Body of pancreas (tissue), 4 donors: ENCODE measurements around the gene HSF2BP. TPM values are rescaled to one million over a fixed set of nuclear protein-coding genes. Genes with fewer than 3 reads are reported as not detected.
"Not testable (repeated sequence)": the region's sequence is repeated elsewhere in the genome, so short reads cannot be mapped to it uniquely, and the experiment has no call there.

Experiments
- ATAC-seq: fragments of 150-250 bp; one replicate; pipeline ENCODE4 v1.9.1; 2016
- DNase-seq, 4 donors: peaks; one replicate each; pipeline ENCODE4 v3.0.0-alpha.2; 2019
- H3K27ac ChIP-seq, 4 donors: fragments of 200-600 bp; sonication (generic); 1 replicate in 3 of 4; 2 replicates in 1 of 4; pipeline versions ENCODE4 v1.5.1 to v1.6.1; 2016 to 2019; ENCODE audit warnings: mild to moderate bottlenecking in 1 of 4, mixed read lengths in 1 of 4, moderate library complexity in 1 of 4
- H3K27me3 ChIP-seq, 2 donors: fragments of 200-600 bp; sonication (generic); one replicate each; pipeline ENCODE4 v1.6.0; 2016; ENCODE audit warnings: mild to moderate bottlenecking in 1 of 2
- H3K36me3 ChIP-seq, 2 donors: fragments of 200-600 bp; sonication (generic); replicated peaks in 1 of 2; 2 replicates each; pipeline ENCODE4 v1.5.1; 2016; ENCODE audit warnings: low read depth in 2 of 2; ENCODE audit not compliant: insufficient read depth in 1 of 2
- H3K4me1 ChIP-seq: fragments of 200-600 bp; sonication (generic); one replicate; pipeline ENCODE4 v1.6.0; 2016
- H3K4me3 ChIP-seq, 2 donors: fragments of 200-600 bp; sonication (generic); 1 replicate in 1 of 2; 2 replicates in 1 of 2; pipeline ENCODE4 v1.5.1; 2016 to 2019
- H3K9me3 ChIP-seq, 3 donors: fragments of 200-600 bp; sonication (generic); 1 replicate in 2 of 3; 2 replicates in 1 of 3; pipeline ENCODE4 v1.5.1; 2016
- POLR2A ChIP-seq, 3 donors: fragments of 450-650 bp; IDR thresholded peaks; one replicate each; pipeline ENCODE4 v1.6.1; 2016; ENCODE audit warnings: antibody characterized with exemption in 3 of 3, mild to moderate bottlenecking in 2 of 3
- WGBS, 2 donors: methylation state at CpG; one replicate each; pipeline ENCODE4 v1.1.5; 2017; 5-methylcytosine and 5-hydroxymethylcytosine counted together
- intact Hi-C: fragments of 100-400 bp; cut with DNase I; formaldehyde crosslinking; loops from one replicate; pipeline ENCODE4 v1.15.1; 2023
- total RNA-seq, 2 donors: library from RNA; depleted of rRNA; stranded (reverse); fragments of >200 nt; gene quantifications; one replicate each; pipeline ENCODE4 v1.1.0, GENCODE V29; 2016
- TF ChIP-seq, protein P1 (sequence below), 7 experiments: fragments of 450-650 bp in 4 of 7; fragments of 200-600 bp in 3 of 7; sonication (generic) in 3 of 7; IDR thresholded peaks; one replicate each; pipeline ENCODE4 v1.5.1; 2016 to 2019; ENCODE audit warnings: antibody characterized with exemption in 7 of 7

Gene HSF2BP
- total RNA-seq, 2 donors from 2014 or later, result 3.1 to 4.3 TPM

DNA sequence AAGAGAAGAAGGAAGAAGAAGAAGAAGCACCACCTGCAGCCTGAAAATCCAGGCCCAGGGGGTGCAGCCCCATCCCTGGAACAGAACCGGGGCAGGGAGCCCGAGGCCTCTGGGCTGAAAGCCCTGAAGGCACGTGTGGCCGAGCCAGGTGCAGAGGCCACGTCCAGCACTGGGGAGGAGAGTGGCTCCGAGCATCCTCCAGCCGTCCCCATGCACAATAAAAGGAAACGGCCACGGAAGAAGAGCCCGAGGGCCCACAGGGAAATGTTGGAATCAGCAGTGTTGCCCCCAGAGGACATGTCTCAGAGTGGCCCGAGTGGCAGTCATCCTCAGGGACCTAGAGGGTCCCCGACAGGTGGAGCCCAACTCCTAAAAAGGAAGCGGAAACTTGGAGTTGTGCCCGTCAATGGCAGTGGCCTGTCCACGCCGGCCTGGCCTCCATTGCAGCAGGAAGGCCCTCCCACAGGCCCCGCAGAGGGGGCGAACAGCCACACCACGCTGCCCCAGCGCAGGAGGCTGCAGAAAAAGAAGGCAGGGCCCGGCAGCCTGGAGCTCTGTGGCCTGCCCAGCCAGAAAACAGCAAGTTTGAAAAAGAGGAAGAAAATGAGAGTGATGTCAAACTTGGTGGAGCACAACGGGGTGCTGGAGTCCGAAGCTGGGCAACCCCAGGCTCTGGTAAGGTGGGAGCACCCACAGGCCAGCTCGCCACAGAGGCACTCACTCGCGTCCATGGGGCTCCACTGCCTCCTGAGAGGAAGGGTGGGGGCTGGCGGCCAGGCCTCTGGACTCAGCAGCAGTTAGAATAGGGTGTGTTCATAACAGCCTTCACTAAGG lies 28.5 kb upstream of the HSF2BP start:
- DNase-seq, result no peak
- no peak for TF ChIP-seq POLR2A (IDR thresholded peaks at IDR 0.05)
- TF ChIP-seq, protein P1, sequence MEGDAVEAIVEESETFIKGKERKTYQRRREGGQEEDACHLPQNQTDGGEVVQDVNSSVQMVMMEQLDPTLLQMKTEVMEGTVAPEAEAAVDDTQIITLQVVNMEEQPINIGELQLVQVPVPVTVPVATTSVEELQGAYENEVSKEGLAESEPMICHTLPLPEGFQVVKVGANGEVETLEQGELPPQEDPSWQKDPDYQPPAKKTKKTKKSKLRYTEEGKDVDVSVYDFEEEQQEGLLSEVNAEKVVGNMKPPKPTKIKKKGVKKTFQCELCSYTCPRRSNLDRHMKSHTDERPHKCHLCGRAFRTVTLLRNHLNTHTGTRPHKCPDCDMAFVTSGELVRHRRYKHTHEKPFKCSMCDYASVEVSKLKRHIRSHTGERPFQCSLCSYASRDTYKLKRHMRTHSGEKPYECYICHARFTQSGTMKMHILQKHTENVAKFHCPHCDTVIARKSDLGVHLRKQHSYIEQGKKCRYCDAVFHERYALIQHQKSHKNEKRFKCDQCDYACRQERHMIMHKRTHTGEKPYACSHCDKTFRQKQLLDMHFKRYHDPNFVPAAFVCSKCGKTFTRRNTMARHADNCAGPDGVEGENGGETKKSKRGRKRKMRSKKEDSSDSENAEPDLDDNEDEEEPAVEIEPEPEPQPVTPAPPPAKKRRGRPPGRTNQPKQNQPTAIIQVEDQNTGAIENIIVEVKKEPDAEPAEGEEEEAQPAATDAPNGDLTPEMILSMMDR (IDR thresholded peaks at IDR 0.05), result no peak
- Histone ChIP-seq H3K9me3 (no peaks in the 10 kb centered on the region), H3K27ac (no peak overlapping the region), H3K27me3 (no peaks in the 10 kb centered on the region), H3K36me3 (peaks cover 0 to 45% of the 10 kb centered on the region in 2 donors), H3K4me1 (no peaks in the 10 kb centered on the region), H3K4me3 (no peak overlapping the region)
- intact Hi-C loops, result no loop called here
- no peak for ATAC-seq
- 79 to 92% methylated on average over 26 to 27 of the region's 27 CpGs for WGBS, 2 donors

DNA sequence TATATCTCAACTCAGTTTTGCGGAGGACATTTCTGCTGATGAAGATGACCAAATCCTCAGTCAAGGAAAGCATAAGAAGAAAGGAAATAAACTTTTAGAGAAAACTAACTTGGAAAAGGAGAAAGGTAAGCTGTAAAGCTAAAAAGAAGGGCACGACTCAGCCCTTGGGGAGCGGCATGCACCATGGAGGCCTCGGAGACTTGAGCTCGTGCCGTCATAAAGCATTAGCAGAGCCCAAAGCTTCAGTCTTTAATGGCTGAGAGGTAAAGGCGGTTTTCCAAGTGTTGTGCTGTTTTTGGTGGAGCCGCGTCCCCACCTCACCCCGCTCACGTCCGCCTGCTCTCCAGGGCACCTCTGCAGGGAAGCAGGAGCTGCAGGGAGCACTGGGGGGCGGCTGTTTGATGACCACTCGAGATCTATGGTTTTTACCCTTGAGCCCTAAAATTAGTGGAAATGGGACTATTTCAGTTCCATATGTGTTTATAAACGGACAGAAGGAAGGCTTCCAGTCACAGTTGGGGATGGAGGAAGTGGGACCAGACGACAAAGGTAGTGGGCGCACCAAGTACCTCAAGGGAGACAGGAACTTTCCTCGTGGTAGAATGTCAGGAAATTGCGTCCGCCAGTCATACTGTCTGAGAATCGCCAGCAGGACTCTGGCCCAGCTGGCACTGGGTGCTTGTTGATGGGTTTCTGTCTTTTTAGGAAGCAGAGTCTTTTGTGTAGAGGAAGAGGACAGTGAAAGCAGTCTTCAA lies 27.7 kb upstream of the HSF2BP start:
- ATAC-seq, result no peak
- DNase-seq, result no peak
- Histone ChIP-seq H3K4me1 (no peaks in the 10 kb centered on the region), H3K4me3 (no peak overlapping the region), H3K27ac (no peak overlapping the region), H3K9me3 (no peaks in the 10 kb centered on the region), H3K36me3 (peaks cover 0 to 47% of the 10 kb centered on the region in 2 donors), H3K27me3 (no peaks in the 10 kb centered on the region)
- intact Hi-C loops, result no loop called here
- TF ChIP-seq POLR2A (IDR thresholded peaks at IDR 0.05), result no peak
- TF ChIP-seq, protein P1 (IDR thresholded peaks at IDR 0.05), result no peak
- WGBS, 2 donors, result 92 to 93% methylated on average over 20 to 21 of the region's 21 CpGs

DNA sequence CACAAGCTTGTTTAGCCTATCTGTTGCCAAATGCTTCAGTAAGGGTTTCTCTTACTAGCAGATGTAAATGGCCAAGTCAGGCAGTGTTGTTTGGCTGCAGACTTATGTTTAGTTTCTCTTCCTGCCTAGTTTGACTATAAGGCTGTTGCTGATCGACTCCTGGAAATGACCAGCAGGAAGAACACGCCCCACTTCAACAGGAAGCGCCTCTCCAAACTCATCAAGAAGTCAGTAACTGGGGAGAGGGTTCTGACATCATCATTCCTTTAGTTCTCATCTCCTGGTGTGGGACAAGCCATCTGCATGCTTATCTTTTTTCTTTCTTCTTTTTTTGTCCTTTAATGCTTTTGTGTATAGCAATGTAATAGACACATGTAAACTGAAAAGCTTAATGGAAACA lies 25.1 kb upstream of the HSF2BP start:
- Histone ChIP-seq H3K36me3 (peaks cover 0 to 38% of the 10 kb centered on the region in 2 donors), H3K9me3 (no peaks in the 10 kb centered on the region), H3K4me3 (no peak overlapping the region), H3K27me3 (no peaks in the 10 kb centered on the region), H3K4me1 (no peaks in the 10 kb centered on the region), H3K27ac (no peak overlapping the region)
- intact Hi-C loops, result no loop called here
- no peak for DNase-seq
- TF ChIP-seq, protein P1 (IDR thresholded peaks at IDR 0.05), result no peak
- TF ChIP-seq POLR2A (IDR thresholded peaks at IDR 0.05), result no peak
- ATAC-seq, result no peak
- WGBS, 2 donors, result 76 to 89% methylated on average over 3 of the region's 3 CpGs

DNA sequence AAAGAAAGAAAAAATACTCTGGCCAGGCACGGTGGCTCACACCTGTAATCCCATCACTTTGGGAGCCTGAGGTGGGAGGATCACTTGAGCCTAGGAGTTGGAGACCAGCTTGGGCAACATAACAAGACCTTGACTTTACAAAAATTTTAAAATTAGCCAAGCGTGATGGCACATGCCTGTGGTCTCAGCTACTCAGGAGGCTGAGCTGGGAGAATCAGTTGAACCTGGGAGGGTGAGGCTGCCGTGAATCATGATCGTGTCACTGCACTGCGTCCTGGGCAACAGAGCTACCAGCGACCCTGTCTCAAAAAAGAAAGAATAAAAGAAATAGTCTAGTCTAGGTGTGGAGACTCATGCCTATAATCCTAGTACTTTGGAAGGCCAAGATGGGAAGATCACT lies 22.4 kb upstream of the HSF2BP start:
- H3K27ac ChIP-seq, result no peak overlapping the region
- H3K4me3 ChIP-seq, result no peak overlapping the region
- 89 to 97% methylated on average over 6 of the region's 6 CpGs for WGBS, 2 donors
- peaks cover 0 to 34% of the 10 kb centered on the region in 2 donors for H3K36me3 ChIP-seq
- DNase-seq (no peak), ATAC-seq (no peak)
- H3K4me1 ChIP-seq, result no peaks in the 10 kb centered on the region
- TF ChIP-seq, protein P1 (IDR thresholded peaks at IDR 0.05), result no peak
- TF ChIP-seq POLR2A (IDR thresholded peaks at IDR 0.05), result no peak
- H3K27me3 ChIP-seq, result no peaks in the 10 kb centered on the region
- intact Hi-C loops, result no loop called here
- no peaks in the 10 kb centered on the region for H3K9me3 ChIP-seq

DNA sequence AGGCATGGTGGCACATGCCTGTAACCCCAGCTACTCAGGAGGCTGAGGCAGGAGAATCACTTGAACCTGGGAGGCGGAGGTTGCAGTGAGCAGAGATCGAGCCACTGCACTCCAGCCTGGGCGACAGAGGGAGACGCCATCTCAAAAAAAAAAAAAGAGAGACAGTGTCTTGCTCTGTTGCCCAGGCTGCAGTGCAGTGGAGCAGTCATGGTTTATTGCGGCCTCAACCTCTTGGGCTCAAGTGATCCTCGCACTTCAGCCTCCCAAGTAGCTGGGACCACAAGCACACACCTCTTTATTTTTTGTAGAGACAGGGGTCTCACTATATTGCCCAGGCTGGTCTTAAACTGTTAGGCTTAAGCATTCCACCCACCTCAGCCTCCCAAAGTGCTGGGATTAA lies 21.1 kb upstream of the HSF2BP start:
- H3K9me3 ChIP-seq, H3K4me3 ChIP-seq, ATAC-seq, DNase-seq, H3K27me3 ChIP-seq, intact Hi-C loops, H3K27ac ChIP-seq, H3K4me1 ChIP-seq: not testable (repeated sequence)
- 84 to 89% methylated on average over 6 of the region's 6 CpGs for WGBS, 2 donors
- H3K36me3 ChIP-seq, result peaks cover 0 to 33% of the 10 kb centered on the region in 2 donors
